Activated naive CD8-positive, alpha-beta T cell treated with anti-CD3 and anti-CD28 coated beads, Interleukin-2, amount 50 U/mL, for 16 hours (primary cell): ENCODE data around the gene COL4A2.
"Not testable (repeated sequence)": the region's sequence is repeated elsewhere in the genome, so short reads cannot be mapped to it uniquely, and the experiment has no call there.

ENCODE experiments used
- DNase-seq: peaks from one replicate; pipeline ENCODE4 v3.0.0-alpha.2; 2020; ENCODE audit warnings: low read depth, low spot score

The COL4A2 gene

DNA sequence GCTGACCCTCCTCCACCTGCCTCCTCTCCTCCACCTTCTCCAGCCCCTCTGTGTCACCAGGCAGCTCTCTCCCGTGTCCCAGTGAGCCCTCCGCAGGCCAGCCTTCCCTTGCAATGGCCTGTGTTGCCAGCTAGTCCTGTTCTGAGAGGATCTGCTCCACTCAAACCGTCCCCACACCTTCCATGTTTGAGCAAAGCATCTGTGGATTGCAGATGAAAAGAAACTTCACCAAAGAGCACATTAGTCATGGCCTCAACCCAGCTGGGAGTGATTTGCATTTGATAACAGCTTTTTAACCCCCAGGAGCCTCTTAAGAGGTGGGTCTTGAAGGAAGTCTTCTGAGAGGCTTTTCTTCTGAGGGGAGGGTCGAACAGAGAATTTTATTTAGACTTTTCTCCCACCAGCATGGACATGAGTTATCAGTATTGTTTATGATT, 72.8 kb downstream of the COL4A2 start:
- DNase-seq: no peak

DNA sequence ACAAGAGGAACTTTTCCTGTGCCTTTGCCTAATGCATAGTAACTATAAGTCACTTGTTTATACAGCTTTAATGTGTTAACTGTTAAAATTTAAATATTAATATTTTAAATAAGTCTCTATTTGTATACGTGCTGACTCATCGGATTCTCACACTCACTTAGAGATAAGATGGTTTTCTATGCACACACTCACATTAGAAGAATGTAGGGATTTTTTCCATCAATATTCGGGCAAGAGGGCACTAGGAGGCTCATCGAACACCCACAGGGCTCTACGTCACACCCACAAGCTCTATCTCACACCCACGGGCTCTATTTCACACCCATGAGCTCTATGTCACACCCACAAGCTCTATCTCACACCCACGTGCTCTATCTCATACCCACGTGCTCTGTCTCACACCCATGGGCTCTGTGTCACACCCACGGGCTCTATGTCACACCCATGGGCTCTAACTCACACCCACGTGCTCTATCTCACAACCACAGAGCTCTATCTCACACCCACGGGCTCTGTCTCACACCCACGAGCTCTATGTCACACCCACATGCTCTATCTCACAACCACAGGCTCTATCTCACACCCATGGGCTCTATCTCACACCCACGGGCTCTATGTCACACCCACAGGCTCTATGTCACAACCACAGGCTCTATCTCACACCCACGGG, 73.4 kb downstream of the COL4A2 start:
- DNase-seq: no peak

DNA sequence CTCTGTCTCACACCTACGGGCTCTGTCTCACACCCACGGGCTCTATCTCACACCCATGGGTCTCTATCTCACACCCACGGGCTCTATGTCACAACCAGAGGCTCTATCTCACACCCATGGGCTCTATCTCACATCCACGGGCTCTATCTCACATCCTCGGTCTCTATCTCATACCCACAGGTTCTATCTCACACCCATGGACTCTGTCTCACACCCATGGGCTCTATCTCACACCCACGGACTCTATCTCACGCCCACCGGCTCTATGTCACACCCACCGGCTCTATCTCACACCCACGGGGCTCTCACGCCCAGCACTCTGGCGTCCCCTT, 73.9 kb downstream of the COL4A2 start:
- no peak for DNase-seq

DNA sequence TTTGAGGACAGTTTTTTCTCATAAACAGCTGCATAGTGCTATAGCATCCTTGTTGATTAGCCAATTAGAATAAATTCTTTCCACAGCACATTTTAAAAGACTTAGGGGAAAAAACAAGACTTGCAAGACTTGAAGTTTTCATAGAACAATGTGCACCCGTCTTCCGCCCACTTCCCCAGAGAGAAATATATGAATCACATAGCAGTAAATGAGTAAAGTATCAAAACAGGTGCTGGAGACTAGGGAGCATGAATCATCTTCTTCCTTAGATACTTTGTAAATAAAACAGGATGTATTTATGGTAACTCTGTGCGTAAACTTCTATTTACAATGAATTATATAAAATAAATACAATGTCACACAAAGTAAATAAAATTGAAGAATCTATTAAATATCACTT, 75.1 kb downstream of the COL4A2 start:
- no peak for DNase-seq

DNA sequence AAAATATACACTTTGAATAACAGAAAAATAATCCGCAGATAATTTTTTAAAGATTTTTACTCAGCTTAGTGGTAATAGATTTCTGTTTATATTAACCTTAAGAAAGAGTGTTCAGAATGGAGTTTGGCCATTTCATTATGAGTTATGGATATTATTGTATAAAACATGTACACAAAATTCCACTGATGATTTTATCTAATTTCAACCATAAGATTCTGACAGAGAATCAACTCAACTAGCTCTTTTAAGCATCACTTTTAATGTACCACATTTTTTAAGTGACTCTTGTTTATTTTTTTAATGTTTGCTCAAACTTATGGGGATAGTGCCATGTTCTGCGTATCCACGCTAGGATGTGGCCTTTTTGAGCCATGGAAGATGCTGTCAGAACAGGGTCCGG, 75.7 kb downstream of the COL4A2 start:
- DNase-seq: no peak

DNA sequence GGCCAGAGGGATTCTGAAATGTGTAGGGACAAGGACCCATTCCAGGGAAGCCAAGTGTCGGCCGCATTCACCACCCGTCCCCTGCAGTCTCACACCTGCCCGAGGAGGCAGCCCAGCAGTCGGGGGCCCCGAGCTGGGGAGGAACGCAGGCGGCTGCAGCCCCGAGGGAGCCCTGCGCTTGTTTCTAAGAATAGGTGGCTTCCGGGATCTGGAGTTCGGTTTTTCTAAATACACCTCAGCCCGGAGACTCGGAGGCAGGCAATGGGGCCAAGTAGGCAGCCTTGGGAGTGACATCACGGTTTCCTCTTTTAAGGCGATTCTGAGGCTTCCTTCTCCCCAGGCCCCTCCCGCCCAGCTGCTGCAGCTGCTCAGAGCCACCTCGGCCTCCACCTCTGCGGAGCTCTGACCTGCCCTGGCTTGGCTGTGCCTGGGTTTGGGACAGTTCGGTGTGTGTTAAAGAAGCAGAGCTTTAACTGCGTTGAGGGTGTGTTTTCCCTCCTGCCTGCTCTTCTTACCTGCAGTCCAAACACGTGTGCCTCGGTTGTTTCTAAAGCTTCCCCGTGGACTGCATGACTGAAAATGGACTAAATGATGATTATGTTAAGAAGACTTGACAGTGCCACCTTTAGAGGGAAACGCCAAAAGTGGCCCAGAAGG, 80.5 kb downstream of the COL4A2 start:
- no peak for DNase-seq

DNA sequence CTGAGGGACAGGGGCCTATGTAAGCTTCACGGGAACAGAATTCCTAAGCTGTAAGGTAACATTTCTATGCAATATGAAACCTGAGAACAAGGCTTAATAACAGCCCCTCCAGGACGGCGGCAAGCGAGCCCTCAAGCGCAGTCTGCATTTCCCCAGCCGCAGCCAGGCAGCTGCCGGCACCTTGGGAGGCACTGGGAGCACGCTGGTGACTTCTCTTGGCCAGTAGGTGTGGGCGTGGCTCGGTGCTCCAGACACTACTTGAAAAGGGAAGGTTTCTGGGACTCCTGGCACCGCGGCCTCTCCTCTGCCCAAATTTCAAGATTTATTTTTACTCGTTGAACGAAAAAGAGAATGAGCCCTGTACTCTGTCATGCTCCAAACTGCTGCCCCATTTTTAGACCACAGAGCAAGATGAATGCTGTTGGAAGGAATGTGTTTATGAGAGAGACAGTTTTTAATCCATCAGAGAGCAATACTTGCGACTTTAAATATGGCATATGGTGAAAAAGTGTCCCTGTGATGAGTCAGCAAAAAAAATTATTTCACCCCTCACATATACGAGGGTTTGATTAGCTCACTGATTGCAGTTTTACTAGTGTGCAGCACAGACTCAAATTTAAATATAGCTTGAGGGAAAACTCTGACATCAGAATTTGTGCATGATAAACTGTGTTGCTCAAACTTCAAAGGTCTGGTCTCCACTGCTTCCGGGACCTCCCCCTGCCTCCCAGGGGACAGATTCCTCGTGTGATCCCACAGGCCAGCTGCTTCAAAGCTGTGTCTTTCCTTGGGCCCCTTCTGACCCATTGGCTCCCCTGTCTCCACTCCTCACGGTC, 81.2 kb downstream of the COL4A2 start:
- no peak for DNase-seq

DNA sequence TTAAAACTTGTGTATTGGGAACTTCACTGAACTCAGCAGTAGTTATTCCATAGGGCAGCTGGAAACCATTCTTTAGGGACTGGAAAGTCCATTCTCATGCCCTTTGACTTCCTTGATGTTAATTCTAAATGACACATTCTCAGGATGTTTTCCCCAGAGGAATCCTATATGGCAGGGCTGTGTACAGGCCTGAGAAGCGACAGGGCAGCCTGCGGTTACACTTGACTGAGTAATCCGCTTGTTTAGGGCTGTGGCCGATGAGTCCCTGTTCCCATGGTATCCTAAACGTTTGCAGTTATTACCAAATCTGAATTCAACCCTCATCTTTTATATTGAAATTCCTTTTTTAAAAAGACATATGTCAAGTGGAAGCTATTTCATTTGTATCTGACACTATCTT, 83.5 kb downstream of the COL4A2 start:
- DNase-seq: no peak

DNA sequence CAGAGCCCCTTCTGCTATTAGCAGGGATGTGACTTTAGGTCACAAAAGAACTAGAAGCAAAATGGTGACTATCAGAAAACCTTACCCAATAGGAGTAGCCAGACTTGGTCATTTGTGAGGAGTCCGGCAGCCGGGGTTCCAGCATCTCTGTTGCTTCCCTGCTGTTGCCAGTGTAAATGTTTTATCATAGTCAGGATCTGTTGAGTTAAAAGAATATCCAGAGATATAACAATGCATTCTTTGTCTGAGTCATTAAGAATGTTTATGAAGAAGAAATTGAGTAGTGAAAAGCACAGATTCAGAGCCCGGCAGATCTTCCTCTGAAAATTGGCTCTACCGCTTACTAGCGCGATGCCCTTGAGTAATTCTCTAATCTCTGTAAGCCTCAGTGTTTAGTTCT, 84.2 kb downstream of the COL4A2 start:
- no peak for DNase-seq

DNA sequence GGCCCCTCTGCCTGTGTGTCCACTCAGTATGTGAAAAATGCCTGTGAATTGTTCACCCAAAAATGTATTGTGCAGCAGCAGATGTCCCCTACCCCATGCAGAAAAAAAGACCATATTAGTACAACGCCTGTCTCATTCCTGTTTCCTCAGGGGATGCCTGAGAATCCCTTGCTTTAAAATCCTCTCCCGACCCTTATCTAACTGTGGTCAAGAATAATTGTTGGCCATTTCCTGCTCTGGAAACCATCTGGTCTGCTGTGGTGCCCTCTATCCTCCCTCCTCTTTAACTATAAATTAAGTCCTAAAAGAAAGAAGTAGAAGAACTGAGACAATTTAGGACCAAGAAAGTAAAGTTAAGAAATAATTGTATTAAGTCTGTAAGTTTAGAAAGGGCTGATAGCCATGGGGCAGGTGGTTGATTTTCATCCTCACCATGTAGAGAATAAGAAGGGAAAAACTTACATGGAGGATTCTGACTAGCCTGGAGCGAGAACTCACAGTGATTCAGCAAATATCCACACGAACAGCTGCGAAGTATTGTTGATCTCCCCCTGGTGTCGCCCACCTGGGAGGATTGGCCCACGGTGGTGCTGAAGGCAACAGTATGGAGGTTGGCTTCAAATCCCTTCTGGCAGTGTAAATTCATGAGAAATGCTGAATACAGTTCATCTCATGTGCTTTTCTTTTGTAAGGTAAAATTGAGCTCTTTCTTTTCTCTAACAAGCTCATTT, 85.6 kb downstream of the COL4A2 start:
- DNase-seq: no peak

DNA sequence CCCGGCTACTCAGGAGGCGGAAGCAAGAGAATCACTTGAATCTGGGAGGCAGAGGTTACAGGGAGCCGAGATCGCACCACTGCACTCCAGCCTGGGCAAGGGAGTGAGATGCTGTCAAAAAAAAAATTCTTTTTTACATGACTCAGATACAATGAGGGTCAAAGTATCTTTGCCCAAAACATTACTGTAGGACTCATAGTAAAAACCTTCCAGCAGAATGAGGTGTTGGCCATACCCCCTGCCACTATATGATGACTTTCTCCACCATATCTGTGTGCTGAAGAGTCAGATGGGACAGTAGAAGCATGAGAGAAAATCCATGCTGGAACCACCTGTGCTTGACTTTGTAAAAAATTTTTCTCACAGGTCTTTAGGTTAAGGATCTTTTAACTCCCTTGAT, 86.7 kb downstream of the COL4A2 start:
- no peak for DNase-seq

DNA sequence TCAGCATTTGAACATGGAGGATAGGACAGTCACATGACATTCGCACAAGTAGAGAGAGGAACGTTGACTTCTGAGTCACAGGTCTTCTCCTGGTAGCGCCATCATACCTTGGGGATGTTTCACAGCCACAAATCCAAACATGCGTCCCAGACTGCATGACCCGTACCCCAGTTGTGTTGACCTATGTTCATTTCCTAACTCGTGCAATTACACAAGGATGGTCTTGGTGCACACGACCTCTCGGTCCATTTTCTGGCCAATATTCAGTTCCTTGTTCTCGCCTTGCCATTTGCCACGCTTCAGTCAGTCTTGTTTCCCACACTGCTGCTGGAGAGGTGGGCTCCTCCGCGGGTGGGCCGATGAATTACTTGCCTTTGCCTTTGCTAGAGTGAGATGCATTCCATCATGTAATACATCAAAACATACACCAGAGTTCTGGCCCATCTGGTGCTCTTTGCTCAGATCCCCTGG, 87.3 kb downstream of the COL4A2 start:
- DNase-seq: no peak

DNA sequence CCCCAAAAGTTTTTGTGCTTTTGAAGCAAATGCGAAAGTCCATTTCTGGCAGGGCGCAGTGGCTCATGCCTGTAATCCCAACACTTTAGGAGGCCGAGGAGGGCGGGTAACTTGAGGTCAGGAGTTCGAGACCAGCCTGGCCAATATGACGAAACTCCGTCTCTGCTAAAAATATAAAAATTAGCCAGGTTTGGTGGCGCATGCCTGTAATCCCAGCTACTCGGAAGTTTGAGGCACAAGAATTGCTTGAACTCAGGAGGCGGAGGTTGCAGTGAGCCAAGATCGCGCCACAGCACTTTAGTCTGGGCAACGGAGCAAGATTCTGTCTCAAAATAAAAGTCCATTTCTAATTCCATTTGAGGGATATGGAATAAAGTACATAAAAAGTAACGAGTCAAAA, 88.5 kb downstream of the COL4A2 start:
- not testable (repeated sequence) for DNase-seq

DNA sequence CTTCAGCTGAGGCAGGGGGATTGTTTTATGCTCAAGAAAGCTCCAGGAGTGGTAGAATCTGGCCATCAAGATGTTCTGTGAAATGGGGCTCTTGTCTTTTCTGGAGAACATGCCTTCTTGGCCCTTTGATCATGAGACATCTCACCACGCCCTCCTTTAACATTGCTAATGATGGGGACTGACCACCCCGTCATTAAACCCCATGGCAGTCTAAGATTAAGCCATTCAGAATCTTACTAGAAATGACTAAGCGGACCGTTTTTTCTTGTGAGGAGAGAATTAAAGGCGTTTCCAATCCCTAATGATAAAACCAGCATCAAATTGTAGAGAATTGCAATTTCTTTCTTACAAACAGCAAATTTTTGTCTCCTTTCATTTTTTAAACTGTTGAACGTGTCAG, 89.4 kb downstream of the COL4A2 start:
- DNase-seq: no peak

DNA sequence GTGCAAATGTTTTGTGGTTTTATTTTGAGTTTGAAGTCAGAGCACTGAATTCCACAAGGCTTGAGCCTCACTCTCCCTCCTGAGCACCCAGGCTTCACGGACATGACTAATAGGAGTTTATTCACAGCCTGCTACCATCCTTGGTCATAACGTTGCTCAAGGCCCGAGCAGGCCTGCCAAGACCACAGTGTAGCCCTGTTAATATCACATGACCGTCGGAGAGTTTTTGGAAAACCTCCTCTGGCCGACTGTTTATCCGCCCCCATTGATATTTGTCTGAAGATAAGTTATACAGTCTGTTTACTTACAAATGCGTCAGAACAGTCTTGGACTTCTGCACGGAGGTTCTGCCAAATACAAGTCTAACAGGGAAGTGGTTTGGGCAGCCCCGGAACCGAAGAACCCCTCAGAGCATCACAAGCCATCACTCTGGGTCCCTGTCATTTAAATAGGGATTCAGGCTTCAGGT, 89.9 kb downstream of the COL4A2 start:
- no peak for DNase-seq

DNA sequence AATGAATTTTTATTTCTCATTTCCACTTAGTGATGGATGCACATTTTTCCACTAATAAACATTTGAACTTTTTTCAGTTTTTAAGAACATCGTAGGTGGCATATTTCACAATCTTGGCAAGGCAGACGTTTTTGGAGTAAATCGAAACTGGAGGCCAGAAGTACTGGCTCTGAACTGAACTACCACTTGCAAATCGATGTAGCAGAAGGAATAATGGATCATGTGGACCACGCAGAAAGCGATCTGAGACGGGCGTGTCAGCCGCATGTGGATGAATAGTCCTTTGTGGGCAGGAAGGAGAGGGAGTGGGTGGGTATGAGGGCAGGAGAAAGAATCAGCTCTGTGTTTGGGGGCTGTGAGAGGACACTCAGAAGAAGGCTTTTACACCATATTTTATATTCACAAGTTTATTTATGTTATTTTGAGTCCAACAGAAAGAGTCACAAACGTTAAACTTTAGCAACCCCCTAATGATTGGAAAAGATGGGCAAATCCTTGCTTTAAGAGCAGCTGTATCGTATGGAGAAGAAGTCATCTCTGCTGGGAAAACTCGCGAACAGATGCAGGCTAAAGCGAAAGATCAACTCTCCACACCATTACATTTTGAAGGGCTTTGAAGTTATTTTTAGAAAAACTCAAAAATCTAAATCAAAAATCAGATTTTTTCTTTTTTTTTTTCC, 90.5 kb downstream of the COL4A2 start:
- DNase-seq: no peak

DNA sequence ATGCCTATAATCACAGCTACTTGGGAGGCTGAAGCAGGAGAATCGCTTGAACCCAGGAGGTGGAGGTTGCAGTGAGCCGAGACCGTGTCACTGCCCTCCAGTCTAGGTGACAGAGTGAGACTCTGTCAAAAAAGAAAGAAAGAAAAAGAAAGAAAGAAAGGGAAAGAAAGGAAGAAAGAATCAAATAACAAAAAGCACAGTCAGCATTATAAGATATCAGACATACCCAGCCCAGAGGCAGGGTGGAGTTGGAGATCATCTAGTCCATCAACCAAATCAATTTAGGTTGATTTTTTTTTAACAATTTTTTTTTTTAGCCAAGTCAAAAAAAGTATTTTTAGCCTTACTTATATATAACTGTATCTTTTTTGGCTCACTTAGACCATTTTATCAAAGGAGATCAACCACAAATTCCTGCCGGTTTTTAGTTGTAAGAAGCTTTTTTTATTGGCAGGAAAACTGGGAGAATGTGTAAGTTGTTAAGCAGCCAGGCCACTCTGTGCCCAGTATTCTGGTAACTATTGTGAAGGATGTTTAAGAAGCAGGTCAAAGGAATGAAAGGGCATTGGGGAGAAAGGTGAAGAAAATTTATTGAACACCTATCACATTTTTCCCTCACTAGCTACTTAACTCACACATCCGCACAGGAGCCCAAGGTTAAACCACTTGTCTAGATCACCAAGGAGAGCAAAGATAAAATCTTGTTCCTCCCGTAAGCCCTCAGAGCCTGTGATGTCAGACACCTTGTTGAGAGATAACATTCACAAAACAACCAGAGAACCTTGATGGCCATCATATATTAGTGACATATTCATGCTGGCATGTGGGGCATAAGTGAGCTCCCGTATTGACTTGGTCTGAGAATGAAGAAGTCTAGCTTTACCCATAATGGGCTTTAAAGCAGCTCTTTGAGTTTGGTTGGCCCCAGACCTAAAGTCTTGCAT, 91.8 kb downstream of the COL4A2 start:
- no peak for DNase-seq

DNA sequence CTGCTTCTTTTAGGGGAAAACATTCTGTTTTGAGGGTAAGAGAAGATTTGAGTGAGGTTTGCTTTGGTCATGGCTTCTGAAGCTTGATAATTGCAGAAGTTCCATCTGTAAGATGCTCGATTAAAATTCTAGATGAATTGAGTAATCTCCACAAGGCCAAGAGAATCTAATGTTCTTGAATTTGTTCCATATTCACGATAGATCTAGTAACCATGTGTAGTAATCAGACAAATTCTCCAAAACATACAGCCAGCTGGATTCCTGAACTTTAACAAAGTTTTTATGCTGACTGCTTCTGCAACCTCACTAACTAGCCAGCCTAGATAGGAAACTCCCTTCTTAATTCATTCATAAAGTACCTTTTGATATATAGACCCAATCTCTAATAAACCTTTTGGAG, 92.7 kb downstream of the COL4A2 start:
- DNase-seq: no peak

DNA sequence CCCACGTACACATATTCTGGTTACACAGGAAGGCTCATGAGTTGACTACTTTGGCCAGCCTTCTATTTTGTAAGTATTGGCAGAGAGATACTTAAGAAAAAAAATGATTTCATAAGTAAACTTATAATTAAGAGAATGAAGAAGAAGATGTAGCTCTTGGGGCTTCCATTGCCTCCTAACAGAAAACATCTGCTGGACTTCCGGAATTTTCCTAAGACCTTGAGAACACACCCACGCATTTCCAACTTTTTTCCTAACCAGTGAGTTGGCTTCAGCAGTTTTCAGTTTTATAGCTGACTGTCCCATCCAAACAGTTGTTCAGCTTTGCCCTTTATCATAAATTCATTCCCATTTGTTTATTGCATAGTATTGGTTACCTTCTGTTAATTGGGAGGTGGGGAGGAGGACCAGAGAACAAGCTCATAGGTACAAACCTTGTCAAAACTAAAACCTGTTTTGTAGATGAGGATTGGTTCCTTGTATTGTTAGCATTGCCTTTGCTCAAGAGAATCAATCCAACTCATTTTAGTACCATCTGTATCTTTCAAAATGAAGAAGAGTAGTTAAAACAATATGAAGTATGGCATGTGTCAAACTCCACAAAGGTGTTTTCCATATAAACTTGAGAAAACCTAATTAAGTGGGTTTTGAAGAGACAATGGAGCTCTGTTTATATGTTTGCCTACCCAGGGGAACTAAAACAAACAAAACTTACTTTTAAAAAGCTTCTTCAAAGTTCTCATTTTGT, 93.9 kb downstream of the COL4A2 start:
- no peak for DNase-seq
